Islet of Langerhans (tissue), 1 donor: ENCODE measurements around the gene ATIC.
A peak's percentile ranks its signal among the peaks of the same experiment; 100 is the strongest.
"Not testable (repeated sequence)": the region's sequence is repeated elsewhere in the genome, so short reads cannot be mapped to it uniquely, and the experiment has no call there.

ENCODE experiments used
- FAIRE-seq: peaks from one replicate; lab custom pipeline; 2011; peaks lifted over from hg19 to GRCh38; lab: Jason Lieb, UNC

The ATIC gene

DNA sequence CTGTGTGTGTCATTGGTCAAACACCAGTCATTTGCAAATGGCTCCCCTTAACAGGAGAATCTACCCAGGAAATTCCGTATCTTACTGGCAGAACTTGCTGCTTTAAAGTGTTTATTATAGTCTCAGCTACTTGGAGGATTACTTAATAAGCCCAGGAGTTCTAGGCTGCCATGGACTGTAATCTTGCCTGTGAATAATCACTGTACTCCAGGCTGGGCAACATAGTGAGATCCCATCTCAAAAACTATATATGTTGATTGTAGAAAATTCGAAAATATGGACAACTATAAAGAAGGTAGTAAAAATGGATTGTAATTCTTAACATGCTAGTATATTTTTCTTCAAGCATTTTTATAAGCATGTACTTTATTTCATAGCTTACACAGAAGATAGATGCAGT is 4.5 kb downstream of the ATIC start:
- FAIRE-seq = no peak

DNA sequence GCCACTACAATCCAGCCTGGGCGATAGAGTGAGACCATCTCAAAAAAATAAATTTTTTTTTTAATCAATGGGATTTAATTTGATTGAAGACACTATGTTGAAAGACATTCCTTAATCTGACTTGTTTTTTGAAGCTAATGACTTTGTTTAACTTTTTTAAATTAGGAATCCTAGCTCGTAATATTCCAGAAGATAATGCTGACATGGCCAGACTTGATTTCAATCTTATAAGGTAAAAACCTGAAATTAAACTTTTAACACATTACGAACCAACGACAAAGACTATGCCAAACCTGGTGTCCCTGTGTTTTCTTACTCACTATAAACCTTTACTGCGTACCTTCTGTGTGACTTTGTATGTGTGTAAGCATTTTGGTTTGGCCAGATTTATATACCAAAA is 7.6 kb downstream of the ATIC start:
- FAIRE-seq = no peak

DNA sequence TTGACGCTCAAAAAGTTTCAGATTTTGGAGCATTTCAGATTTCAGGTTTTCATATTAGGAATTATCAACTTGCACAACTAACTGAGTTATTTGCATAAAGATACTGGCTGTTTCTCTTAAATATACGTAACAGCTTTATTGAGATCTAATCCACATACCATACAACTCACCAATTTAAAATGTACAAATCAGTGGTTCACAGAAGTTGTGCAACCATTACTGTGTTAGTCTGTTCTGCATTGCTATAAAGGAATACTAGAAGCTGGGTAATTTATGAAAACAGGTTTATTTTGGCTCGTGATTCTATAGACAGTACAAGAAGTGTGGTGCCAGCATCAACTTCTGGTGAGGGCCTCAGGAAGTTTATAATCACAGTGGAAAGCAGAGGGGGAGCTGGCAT is 8.2 kb downstream of the ATIC start:
- no peak for FAIRE-seq

DNA sequence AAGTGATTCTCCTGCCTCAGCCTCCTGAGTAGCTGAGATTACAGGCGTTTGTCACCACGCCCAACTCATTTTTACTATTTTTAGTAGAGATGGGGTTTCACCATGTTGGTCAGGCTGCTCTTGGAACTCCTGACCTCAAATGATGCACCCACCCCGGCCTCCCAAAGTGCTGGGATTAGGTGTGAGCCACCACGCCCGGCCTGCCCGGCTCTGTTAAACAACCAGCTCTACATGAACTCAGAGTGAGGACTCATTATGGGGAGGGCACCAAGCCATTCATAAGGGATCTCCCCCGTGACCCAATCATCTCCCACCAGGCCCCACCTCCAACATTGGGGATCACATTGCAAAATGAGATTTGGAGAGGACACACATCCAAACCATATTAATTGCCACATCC is 8.8 kb downstream of the ATIC start:
- FAIRE-seq = no peak

DNA sequence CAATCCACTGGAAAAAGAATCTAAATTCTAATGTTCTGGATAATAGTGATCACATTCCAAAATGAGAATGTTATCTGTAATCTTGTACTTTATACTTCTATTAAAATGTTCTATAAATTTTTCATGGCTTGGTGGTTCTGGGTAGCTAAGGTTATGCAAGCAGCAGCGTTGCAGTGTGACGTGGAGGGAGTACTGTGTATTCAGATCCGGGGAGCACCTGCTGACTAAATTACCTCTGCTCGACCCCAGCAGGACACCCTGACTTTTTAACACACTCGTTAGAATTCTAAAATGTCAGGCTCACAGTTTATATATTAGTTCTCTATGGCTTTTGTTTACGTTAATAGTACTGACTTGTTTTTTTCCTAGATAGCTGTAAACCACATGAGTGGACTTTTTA is 13.0 kb downstream of the ATIC start:
- no peak for FAIRE-seq

DNA sequence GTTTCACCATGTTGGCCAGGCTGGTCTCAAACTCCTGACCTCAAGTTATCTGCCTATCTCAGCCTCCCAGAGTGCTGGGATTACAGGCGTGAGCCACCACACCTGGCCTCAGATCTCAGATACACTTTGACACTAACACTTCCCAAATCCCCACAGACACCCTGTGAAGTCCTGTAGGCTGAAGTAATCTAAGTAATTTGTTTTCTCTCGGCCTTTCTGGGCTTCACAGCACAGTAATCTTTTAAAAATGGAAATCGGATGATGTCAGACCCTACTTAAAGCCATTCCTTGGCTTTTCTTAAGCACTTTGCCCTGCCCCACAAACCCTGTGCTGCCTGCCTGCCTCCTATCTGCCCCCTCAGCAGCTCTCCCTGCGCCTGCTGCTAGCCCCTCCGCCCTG is 16.2 kb downstream of the ATIC start:
- no peak for FAIRE-seq

DNA sequence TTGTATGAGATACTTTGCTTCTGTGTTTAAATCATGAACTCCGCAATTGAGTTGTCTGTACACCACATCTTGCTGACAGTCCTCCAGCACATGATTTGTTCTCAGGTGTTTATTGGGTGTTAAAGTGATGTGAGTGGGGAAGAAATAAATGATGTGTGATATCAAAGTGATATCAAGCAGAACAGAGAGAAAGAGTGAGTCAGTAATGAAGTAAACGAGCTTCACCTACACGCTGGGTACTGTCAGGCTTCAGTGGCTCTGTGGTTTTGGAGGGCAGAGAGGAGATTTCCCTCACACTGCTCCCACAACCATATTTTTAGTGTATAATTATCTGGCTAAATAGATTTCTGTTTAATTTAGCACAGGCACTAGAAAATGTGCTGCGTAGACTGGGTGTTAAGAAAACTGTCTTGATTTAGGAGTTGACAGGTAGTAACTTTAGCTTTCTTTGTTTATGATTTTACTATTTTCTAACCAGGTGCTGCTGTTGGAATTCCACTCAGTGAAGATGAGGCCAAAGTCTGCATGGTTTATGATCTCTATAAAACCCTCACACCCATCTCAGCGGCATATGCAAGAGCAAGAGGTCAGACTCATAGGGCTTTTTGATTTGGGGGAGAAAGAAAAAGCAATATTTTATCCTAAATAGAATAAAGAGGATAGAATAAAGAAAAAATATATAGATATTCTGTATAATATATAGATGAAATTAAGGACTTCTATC is 21.2 kb downstream of the ATIC start:
- FAIRE-seq = no peak

DNA sequence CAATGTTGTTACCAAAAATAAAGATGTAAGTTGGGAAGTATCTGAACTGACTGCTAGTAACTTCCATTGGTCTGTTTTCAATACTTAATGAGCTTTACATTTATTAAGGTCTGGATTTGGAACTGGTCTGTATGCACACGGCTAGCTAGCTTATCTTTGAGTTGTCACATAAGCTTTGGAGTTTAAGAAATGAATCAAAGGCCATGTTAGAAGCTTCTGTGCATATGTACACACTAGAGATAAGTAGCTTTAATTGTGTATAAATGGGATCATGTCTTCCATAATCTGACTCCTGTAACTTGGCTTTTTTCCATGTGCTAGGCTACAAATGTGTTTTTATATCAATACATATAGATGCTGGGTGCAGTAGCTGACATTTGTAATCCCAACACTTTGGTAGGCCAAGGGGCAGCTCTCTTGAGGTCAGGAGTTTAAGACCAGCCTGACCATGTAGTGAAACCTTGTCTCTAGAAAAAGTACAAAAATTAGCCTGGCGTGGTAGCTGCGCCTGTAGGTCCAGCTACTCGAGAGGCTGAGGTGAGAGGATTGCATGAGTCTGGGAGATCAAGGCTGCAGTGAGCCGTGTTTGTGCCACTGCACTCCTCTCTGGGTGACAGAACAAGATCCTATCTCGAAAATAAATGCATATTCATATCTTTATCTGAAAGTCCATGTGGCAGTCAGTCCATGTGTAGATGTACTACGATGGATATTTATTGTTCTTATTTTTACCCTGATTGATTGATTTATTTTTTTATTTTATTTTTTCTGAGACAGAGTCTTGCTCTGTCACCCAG is 27.2 kb downstream of the ATIC start:
- no peak for FAIRE-seq

DNA sequence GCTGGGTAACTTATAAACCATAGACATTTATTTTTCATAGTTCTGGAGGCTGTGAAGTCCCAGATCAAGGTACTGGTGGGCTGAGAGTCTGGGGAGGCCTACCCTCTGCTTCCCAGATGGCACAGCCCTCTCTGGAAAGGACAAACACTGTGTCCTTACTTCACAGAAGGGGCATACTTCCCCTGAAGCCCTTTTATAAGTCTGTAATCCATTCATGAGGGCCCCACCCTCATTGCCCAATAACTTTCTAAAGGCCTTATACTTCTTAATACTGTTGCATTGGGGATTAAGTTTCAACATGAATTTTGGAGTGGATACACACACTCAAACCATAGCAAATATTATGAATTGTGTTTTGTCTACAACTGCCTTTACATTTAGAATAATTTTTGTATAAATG is 36.0 kb downstream of the ATIC start:
- FAIRE-seq = no peak

DNA sequence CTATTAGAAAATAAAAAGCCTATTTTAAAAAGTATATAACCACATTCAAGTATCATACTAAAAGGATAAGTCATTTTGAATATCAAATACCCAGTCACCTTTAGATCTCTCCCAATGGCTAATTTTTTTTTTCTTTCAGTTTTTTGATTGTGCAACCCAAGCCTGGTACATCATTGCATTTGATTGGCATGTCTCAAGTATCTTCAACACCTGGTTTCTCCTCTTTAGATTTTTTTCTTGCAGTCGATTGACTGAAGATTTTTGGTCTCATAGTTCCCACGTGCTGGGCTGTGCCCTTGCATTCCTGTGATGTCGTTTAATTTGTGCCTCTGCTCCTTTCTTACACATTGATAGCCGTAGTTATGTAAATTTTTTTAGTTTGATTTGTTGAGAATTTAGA is 40.7 kb downstream of the ATIC start:
- no peak for FAIRE-seq

DNA sequence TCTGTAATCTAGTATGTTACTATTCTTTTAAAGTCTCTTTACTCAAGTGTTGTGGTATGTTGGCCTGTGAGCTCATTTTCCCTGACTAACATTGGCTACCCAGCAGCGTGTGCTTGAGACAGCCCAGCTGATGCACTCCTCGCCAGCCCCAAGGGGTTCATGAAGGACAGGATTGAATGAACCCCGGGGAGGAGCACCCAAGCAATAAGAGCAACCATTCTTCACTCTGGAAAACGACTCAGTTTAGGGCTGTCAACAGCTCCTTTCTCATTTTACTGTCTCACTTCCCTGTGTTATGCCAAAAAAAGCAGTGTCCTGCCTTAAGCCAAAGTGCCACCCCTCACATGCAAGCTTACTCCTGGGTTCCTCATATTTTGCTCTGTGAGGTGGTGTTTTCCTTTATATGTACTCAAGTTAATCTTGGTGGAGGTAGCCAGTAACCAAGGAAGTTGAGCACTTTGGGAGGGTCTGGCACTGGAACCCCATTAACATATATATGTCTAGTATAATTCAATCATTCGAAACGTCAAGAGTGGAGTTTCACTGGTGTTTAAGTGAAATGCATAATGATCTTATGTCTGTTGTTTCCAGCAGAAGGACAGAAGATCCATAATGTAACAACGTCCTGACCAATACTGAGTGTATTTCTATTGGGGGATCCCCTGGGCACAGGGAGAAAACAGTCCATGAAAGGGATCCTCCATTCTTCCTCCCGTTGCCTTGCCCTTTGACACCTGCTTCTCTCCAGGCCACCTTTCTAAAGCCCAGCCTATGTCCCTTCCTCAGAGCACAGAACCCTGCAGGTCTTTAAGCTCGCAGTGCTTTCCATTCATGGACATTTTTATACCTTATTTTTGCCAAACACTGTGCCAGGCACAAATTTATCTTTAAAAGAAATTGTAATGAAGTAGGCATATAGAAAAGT is 43.2 kb downstream of the ATIC start:
- no peak for FAIRE-seq

DNA sequence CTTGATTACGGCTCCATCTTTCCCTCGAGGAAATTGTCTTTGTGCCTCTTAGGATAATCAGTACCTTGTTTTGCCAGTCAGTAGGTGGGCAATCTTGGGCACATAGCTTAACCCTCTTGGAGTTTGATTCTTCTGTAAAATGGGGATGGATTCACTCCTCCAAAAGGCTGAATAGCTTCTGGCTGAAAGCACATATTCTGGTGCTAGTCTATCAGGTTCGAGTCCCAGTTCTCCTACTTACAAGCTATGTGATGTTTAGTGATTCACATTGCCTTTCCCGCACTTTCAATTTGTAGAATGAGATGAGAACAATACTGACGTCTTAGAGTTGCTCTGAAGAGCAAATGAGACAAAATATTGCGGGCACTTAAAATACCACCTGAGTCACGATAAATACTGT is 43.9 kb downstream of the ATIC start:
- no peak for FAIRE-seq

DNA sequence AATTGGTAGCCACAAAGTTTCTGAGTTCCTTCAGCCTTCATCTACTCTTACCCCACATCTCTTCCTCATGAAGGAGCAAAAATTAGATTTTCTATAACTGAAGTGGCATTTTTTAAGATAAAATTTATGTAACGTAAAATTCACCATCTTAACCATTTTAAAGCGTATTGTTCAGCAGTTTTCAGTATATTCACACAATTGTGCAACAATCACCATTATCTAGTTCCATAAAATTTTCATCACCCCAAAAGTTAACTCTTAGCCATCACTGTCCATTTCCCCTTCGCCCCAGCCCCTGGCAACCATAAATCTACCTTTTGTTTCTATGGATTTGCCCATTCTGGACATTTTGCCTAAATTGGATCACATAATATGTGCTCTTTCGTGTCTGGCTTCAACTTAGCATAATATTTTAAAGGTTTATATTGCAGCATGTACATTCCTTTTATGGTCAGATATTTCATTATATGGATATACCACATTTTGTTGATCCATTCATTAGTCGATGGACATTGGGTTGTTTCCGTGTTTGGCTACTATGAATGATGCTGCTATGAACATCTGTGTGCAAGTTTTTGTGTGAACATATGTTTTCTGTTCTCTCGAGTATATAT is 44.6 kb downstream of the ATIC start:
- no peak for FAIRE-seq

DNA sequence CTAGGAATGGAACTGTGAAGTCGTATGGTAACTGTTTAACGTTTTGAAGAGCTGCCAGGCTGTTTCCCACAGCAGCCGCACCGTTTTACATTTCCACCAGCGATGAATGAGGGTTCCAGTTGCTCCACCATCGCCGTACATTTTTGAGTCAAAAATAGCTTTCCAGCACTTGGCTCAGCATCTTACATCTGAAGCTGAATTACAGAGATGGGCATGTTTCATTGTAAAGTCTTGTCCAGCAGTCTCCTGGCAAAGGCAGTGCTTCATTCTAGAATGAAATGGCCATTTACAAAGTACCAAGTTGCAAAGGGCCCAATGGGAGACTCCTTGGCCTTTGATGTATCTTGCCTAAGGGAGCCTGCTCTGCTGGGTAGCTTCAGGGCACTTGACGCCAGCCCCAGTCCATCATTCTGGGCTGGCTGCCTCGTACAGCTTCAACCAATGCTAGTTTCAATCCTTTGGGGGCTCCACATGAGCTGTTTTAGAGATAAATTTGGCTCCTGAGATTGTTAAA is 45.1 kb downstream of the ATIC start:
- FAIRE-seq = no peak

DNA sequence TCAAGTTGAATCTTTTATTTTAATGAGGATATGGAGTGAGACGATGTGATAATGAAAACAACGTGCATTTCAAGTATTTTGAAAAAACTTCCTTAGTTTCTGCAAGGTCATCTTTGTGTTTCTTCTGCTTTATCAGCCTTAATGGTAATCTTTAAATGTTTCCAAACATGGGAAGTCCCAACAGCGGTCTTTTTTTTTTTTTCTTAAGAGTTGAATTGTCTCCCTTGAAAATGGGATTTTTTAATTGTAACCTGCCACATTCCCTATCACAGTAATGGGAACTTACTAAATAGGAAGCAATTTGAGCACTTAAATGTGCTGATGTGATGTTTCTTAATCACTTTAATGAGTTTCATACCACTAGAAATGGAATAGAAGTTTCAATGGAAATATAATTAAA is 45.8 kb downstream of the ATIC start:
- FAIRE-seq = no peak

DNA sequence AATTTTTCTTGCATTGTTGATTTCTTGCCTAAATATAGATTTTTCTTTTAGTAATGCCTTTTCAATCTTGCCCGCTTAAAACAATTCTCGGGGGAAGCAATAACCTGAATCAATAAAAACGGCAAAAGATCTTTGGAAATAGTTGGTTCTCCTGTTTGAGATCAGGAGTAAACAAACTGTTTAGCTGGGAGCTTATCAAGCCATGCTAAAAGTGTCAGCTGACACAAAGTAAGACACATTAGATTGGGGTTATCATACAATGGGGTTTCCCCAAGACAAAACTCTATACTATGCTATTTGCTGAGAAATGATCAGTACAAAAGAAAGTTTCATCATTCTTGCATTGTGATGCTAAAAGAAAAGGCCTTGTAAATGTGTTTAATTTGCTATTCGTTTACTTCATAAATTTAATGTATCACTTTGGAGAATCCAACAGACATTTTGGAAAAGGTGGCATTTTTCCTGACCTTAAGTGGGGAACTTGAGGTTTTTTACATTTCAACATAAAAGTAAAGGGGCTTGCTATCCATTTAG is 46.5 kb downstream of the ATIC start:
- no peak for FAIRE-seq

DNA sequence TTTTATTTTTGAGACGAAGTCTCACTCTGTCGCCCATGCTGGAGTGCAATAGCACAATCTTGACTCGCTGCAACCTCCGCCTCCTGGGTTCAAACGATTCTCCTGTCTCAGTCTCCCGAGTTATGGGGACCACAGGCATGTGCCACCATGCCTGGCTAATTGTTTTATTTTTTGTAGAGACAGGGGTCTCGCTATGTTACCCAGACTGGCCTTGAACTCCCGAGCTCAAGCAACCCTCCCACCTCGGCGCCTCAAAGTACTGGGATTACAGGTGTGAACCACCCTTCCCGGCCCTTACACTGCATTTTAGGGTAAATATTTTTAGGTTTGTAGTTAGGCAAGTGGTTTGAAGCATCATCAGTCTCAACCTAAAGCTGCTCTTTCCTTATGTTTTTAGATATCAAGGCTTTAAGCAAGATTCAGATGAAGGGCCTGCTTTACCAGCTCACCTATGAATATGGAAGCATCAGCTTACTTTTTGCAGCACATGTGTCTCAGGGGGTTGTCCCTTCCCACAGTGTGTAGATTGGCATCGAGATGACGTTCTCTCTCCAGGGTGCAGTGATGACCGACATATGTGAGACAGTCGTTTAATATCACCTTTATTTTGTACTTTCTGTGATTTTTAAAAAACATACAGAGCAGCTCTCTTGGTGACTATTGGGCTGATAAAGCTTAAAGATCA is 47.2 kb downstream of the ATIC start:
- no peak for FAIRE-seq

DNA sequence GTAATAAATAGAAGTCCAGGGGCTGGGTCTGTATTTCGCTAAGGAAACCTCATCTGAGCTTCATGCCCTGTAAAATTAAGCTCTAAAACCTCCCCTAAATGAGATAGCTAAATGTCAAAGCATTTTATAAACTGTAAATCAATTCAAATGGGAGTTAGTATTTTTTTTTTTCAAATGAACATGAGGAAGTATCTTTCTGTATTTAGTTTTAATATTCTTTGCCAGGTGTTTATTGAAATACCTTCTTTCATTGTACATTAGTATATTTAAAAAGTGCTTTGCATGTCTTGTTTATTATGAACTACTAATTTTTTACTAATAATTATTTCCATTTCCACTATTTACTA is 47.7 kb downstream of the ATIC start:
- no peak for FAIRE-seq

DNA sequence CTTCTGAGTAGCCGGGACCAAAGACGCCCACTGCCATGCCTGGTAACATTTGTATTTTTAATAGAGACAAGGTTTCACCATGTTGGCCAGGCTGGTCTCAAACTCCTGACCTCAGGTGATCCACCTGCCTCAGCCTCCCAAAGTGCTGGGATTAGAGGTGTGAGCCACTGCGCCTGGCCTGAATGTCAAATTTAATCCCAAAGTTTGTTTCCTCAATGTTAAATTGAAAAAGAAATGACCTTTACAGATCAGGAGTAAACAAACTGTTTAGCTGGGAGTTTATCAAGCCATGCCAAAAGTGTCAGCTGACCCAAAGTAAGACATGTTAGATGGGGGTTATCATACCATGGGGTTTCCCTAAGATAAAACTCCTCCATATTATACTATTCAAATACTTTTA is 48.2 kb downstream of the ATIC start:
- not testable (repeated sequence) for FAIRE-seq

DNA sequence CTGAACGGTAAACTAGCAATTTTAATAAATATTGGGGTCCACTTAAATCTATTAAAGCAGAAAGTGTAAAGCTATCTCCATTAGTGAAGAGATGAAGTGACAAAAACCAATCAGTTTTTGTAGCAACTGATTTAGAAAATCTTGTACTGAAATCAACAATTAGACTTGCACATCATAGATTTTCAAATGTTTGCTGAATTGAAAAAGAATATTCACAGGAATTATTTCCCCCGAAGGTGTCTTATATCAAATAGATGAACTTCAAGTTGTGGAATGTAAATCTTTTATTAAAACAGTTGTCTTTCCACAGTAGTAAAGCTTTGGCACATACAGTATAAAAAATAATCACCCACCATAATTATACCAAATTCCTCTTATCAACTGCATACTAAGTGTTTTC is 48.7 kb downstream of the ATIC start:
- peak; percentile 56 for FAIRE-seq

DNA sequence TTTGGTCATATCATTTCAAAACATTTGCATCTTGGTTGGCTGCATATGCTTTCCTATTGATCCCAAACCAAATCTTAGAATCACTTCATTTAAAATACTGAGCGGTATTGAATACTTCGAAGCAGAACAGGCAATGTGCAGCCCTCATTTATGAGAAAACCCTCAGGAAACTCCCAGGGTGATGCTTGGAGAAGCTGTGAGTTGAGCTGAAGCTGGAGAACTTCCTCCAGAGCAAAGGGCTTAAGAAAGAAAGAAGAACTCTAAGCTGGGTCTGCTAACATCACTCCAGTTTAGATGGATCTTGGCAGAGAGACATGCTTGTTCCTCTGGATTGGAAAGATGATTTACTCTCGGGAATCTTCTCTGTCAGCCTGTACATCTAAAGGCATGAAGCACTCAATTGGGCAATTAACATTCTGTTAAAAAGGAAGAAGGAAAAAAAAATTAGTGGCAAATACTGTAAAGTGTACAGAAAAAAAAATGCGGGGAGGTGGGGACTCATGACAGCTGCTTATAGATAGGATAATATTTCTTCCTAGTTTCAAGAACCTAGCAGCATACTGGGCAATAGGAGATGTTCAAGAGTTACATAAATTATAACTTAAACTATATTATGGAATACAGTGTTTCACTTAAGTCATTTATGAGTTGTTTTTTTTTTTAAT is 49.5 kb downstream of the ATIC start:
- FAIRE-seq = no peak
